ENCODE data around the gene IQCF6. TPM values are rescaled to one million over a fixed set of nuclear protein-coding genes. Genes with fewer than 3 reads are reported as not detected.

IQCF6 gene
- total and polyA plus RNA-seq, 2 of the 13 experiments (the other 11 are each of a cell fraction or from before 2014, with no cell fraction given) = not detected

- TF ChIP-seq ZNF18 (CRISPR knock-in tag; IDR thresholded peaks at IDR 0.05; ENCODE audit: insufficient replicate concordance) (no peak), HNF4A (CRISPR knock-in tag; IDR thresholded peaks at IDR 0.05) (peak; percentile 13; the same call in 1 of the 2 replicates), ZNF362 (CRISPR knock-in tag; IDR thresholded peaks at IDR 0.05; ENCODE audit: borderline replicate concordance) (peak; percentile 79)
- H3K4me2 ChIP-seq (ENCODE audit: low read depth, low read length) = peak overlapping the region; percentile 50
- H3K9ac ChIP-seq (ENCODE audit: insufficient read depth, low read depth, low read length) = no peak overlapping the region
- no peak for FAIRE-seq
- H3K27me3 ChIP-seq (ENCODE audit: control insufficient read depth in 1 of 2, insufficient read depth in 2 of 2, low read length in 2 of 2) = peaks cover 0 to 2% of the 10 kb centered on the region in 2 experiments; a peak in 2 of 5 replicates
- no peaks in the 10 kb centered on the region for H3K9me3 ChIP-seq (ENCODE audit: low read length)
- 0% methylated on average over 3 of the region's 3 CpGs for WGBS (ENCODE audit: low lambda C conversion rate)
- no peaks in the 10 kb centered on the region for H3K36me3 ChIP-seq (replicated peaks in 1 of 2; ENCODE audit: control insufficient read depth in 1 of 2, insufficient read depth in 2 of 2, low read length in 2 of 2)
- BruUV-seq (replicated peaks) = no TSS peak
- peaks cover 15% of the 10 kb centered on the region for H3K4me1 ChIP-seq (ENCODE audit: insufficient read depth, low read length)
- DNase-seq (ENCODE audit: low spot score) = no peak
- POLR2A ChIA-PET = no interaction called here
- in situ Hi-C loops (cut with HindIII; ENCODE audit: extremely low pct_ligation_motif_present, low pct_unique_long_range_greater_than_20kb) = no loop called here
- intact Hi-C loops (cut with micrococcal nuclease; ENCODE audit: unreplicated experiment) = no loop called here
- CTCF ChIA-PET (ENCODE audit: low intra/inter-chr PET ratio, low total read pairs) = no interaction called here
- H3K79me2 ChIP-seq (ENCODE audit: insufficient read depth, low read length) = no peaks in the 10 kb centered on the region
- no peaks in the 10 kb centered on the region for H4K20me1 ChIP-seq (ENCODE audit: insufficient read depth, low read length)
- no peak overlapping the region for H3K27ac ChIP-seq (ENCODE audit: extremely low read length, insufficient read depth, low read length)
- H2AFZ ChIP-seq (ENCODE audit: low read length) = peak overlapping the region; percentile 70
- H3K4me3 ChIP-seq (replicated peaks in 1 of 3; ENCODE audit: insufficient read depth in 1 of 3, low read depth in 2 of 3, low read length in 3 of 3) = peak overlapping the region in 2 of 3 experiments; percentile 11 to 22; a peak in 2 of 6 replicates
- peak; percentile 58 for ATAC-seq
These were observed 44.5 kb downstream of the IQCF6 start for GRCh38 chr3:51734572-51734907.

- H3K79me2 ChIP-seq (ENCODE audit: insufficient read depth, low read length) = no peaks in the 10 kb centered on the region
- ChIA-PET CTCF (ENCODE audit: low intra/inter-chr PET ratio, low total read pairs) (no interaction called here), POLR2A (no interaction called here)
- H3K4me1 ChIP-seq (ENCODE audit: insufficient read depth, low read length) = peaks cover 15% of the 10 kb centered on the region
- no peak for TF ChIP-seq ZNF556 (CRISPR knock-in tag; IDR thresholded peaks at IDR 0.05; ENCODE audit: borderline replicate concordance)
- no peaks in the 10 kb centered on the region for H4K20me1 ChIP-seq (ENCODE audit: insufficient read depth, low read length)
- FAIRE-seq (no peak), DNase-seq (ENCODE audit: low spot score) (no peak), ATAC-seq (peak; percentile 31)
- in situ Hi-C loops (cut with HindIII; ENCODE audit: extremely low pct_ligation_motif_present, low pct_unique_long_range_greater_than_20kb) (no loop called here), intact Hi-C loops (cut with micrococcal nuclease; ENCODE audit: unreplicated experiment) (no loop called here)
- H3K4me3 ChIP-seq (replicated peaks in 1 of 3; ENCODE audit: insufficient read depth in 1 of 3, low read depth in 2 of 3, low read length in 3 of 3) = peak overlapping the region in 2 of 3 experiments; percentile 11 to 22; a peak in 1 of 6 replicates
- no peaks in the 10 kb centered on the region for H3K9me3 ChIP-seq (ENCODE audit: low read length)
- no peaks in the 10 kb centered on the region for H3K36me3 ChIP-seq (replicated peaks in 1 of 2; ENCODE audit: control insufficient read depth in 1 of 2, insufficient read depth in 2 of 2, low read length in 2 of 2)
- H3K27ac ChIP-seq (ENCODE audit: extremely low read length, insufficient read depth, low read length) = no peak overlapping the region
- H3K4me2 ChIP-seq (ENCODE audit: low read depth, low read length) = peak overlapping the region; percentile 50
- no TSS peak for BruUV-seq (replicated peaks)
- H3K27me3 ChIP-seq (ENCODE audit: control insufficient read depth in 1 of 2, insufficient read depth in 2 of 2, low read length in 2 of 2) = peaks cover 0 to 2% of the 10 kb centered on the region in 2 experiments; a peak in 2 of 5 replicates
- WGBS (ENCODE audit: low lambda C conversion rate) = 57% methylated on average over 4 of the region's 4 CpGs
- H2AFZ ChIP-seq (ENCODE audit: low read length) = peak overlapping the region; percentile 70
- no peak overlapping the region for H3K9ac ChIP-seq (ENCODE audit: insufficient read depth, low read depth, low read length)
These were observed 45.0 kb downstream of the IQCF6 start for GRCh38 chr3:51733859-51734571.
